Measurements from ENCODE around the gene RABEPK.
A peak's percentile ranks its signal among the peaks of the same experiment; 100 is the strongest.

RABEPK gene

DNA sequence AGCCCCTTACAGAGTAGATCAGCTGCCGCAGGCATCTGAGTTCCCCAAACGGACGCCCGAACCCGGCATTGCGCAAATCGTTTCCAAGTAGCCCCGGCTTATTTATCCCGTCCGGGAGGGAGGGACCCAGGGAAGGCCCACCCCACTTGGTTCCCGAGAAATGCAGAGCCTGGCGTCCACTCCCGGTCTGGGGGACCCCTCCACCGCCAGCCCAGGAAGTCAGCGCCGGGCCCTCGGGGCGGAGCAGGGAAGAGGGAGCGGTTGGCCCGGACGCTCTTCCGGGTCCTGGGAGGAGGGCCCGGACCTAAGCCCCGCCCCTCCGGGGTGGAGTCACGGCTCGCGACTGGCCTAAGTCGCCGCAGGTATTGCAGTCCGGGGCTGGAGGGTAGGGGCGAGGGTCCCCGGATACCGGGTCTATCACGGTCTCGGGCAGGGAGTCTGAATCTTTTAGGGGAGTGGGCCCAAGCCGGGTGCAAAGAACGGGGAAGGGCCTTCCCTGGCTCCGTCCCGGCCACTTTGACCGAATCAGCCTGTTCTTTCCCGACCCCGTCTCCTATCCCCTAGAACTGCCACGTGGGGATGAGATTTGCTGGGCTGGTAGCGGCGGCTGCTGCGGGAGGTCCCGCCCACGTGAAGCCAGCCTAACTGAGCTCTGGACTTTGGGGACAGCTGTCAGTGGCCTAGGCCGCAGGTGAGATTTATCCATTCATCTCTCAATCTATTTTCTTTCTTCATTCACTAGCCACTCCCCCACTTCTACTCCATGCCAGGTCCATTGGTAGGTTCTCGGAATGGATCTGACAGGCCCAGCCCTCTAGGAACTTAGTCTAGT is at the start of gene RABEPK:
TSS of gene RABEPK (plus strand) at position 327 of the 832 bp plus-strand sequence. CDS start 2,472 bp downstream, outside the sequence.
- H3K4me1 Mint-ChIP-seq, result peaks cover 21% of the 10 kb centered on the region
- peak within 1 kb of the TSS; percentile 84 to 91 (median 88) for H3K4me3 Mint-ChIP-seq
- H3K36me3 Mint-ChIP-seq (ENCODE audit: low read depth), result peaks cover 15% of the 10 kb centered on the region
- H3K27ac Mint-ChIP-seq, result peak within 1 kb of the TSS; percentile 72 to 96 (median 93)
- no peaks in the 10 kb centered on the region for H3K9me3 Mint-ChIP-seq
- TF ChIP-seq CTCF (IDR thresholded peaks at IDR 0.05; ENCODE audit: unreplicated experiment in 3 of 3), result no peak
- no peaks in the 10 kb centered on the region for H3K27me3 Mint-ChIP-seq (ENCODE audit: low read depth)

DNA sequence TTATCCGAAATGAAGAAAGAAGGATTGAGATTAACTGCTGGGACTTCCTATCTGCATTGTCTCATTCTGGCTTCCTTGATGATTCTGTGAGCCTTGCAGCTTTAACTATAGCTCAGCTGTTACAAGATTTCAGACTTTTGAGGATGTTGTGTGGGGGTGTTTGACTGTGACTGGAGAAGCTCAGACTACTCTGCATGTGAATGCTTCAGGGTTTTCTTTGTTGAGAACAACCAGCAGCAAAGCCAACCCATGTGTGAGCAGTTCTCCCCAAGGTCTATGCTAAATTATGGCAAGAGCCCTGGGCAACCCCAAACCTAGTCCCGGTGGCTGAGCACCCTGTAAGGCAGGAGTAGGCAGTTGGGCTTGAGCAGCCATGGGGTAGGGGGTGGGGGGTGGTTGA is 48.6 kb upstream of the RABEPK start:
- Mint-ChIP-seq H3K4me1 (no peaks in the 10 kb centered on the region), H3K9me3 (no peaks in the 10 kb centered on the region), H3K27me3 (ENCODE audit: low read depth) (no peaks in the 10 kb centered on the region), H3K27ac (no peak overlapping the region), H3K36me3 (ENCODE audit: low read depth) (peaks cover 46% of the 10 kb centered on the region), H3K4me3 (no peak overlapping the region)
- no peak for TF ChIP-seq CTCF (IDR thresholded peaks at IDR 0.05; ENCODE audit: unreplicated experiment in 3 of 3)

- no peak for TF ChIP-seq CTCF (IDR thresholded peaks at IDR 0.05; ENCODE audit: unreplicated experiment in 3 of 3)
- no peaks in the 10 kb centered on the region for H3K4me1 Mint-ChIP-seq
These were observed 46.5 kb upstream of the RABEPK start for GRCh38 chr9:125153712-125154367.

DNA sequence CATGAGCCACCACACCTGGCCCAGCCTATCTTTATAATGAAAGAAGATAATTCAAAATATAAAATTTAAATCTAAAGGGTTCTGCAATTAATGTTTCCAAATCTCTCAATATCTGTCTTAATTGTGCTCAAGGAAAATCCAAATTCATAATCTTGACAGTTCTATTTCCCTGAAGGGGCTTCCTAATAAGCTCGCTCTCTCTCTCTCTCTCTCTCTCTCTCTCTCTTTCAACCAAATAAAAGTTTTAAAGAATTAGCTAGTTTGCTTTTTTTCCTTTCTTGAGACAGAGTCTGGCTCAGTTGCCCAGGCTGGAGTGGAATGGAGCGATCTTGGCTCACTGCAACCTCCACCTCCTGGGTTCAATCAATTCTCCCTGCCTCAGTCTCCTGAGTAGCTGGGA is 43.8 kb upstream of the RABEPK start:
- H3K27me3 Mint-ChIP-seq (ENCODE audit: low read depth), result no peaks in the 10 kb centered on the region
- no peak overlapping the region for H3K4me3 Mint-ChIP-seq
- H3K36me3 Mint-ChIP-seq (ENCODE audit: low read depth), result peaks cover 47% of the 10 kb centered on the region
- no peaks in the 10 kb centered on the region for H3K4me1 Mint-ChIP-seq
- no peak for TF ChIP-seq CTCF (IDR thresholded peaks at IDR 0.05; ENCODE audit: unreplicated experiment in 3 of 3)
- H3K9me3 Mint-ChIP-seq, result no peaks in the 10 kb centered on the region
- no peak overlapping the region for H3K27ac Mint-ChIP-seq

More at GRCh38 chr9:125153712-125154367, 46.5 kb upstream of the RABEPK start:
- peaks cover 55% of the 10 kb centered on the region for H3K36me3 Mint-ChIP-seq (ENCODE audit: low read depth)
- H3K4me3 Mint-ChIP-seq, result no peak overlapping the region
- no peaks in the 10 kb centered on the region for H3K27me3 Mint-ChIP-seq (ENCODE audit: low read depth)
- H3K27ac Mint-ChIP-seq, result no peak overlapping the region
- H3K9me3 Mint-ChIP-seq, result no peaks in the 10 kb centered on the region

DNA sequence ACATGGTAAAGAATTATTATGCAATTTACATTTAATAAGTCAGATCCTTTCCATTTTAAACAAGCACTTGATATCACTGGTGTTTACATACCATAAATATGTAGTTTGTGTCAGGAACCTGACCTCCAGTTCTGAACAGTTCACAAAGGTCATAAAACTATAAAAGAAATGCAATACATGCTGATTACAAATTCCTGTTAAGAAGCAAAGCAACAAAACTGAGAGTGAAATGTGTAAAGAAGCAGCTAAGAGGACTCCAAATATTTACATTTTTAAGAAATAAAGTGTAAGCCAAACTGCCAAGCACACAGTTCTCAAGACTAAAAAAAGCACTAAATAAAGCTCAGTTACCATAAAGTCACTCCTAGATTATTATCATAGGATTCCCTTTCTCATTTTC is 39.6 kb upstream of the RABEPK start:
- Mint-ChIP-seq H3K27me3 (ENCODE audit: low read depth) (no peaks in the 10 kb centered on the region), H3K4me1 (no peaks in the 10 kb centered on the region), H3K4me3 (no peak overlapping the region), H3K36me3 (ENCODE audit: low read depth) (peaks cover 34% of the 10 kb centered on the region), H3K27ac (peak overlapping the region in 1 of 3 experiments; percentile 15), H3K9me3 (no peaks in the 10 kb centered on the region)
- no peak for TF ChIP-seq CTCF (IDR thresholded peaks at IDR 0.05; ENCODE audit: unreplicated experiment in 3 of 3)

All from nephron (organoid).